Erythroblast (primary cell): ENCODE data around the gene GPR83.

Experiments used
- GATA1 ChIP-seq: IDR thresholded peaks from 2 replicates; pipeline ENCODE4 v1.6.1; 2011; ENCODE audit warnings: low read depth, mild to moderate bottlenecking, control low read depth, low read length, moderate library complexity
- POLR2A ChIP-seq: IDR thresholded peaks from 2 replicates; pipeline ENCODE4 v1.6.1; 2011; ENCODE audit warnings: mild to moderate bottlenecking, low read length

- TF ChIP-seq POLR2A (no peak), GATA1 (no peak)
These were observed 21.6 kb downstream of the GPR83 start for GRCh38 chr11:94379613-94380012.
